PC-9 (cell line): Measurements from ENCODE around the gene TMIGD2.

Experiments used
- EZH2 ChIP-seq: fragments of 200-600 bp; sonication (generic); IDR thresholded peaks from 2 replicates; pipeline ENCODE4 v1.8.0; 2017; ENCODE audit warnings: antibody characterized with exemption, low read depth
- TF ChIP-seq, protein P1 (sequence below): fragments of 200-600 bp; sonication (generic); conservative IDR thresholded peaks from 2 replicates; pipeline ENCODE4 v1.6.1; 2017; ENCODE audit warnings: mixed run types, antibody characterized with exemption, mild to moderate bottlenecking, moderate library complexity

DNA sequence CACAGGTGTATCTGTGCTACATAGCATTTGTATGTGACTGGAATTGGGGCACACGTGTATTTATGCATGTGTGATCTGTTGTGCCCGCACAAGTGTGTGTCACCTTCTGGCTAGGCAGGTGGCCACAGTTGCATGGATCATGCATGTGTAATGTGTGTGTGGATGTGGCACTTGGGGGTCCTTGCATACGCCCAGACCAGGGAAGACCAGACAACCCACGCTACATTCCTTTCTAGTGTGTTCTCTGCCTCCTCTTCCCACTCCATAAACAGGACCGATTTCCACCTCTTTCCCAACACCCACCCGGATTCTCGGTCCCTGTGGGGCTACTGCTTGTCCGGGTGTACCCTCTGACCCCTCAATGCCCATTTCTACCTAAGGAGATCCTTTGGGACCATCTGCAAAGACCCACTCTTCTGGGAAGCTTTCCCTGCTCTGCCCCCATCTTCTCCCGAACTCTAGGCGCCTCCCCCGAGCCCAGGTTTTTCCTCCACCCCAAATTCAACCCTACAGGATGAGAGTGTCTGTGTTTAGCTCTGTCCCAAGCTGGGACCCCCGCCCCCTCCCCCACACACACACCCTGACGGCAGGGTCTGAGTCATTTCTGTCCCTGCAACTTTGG, 24.1 kb upstream of the TMIGD2 start:
- TF ChIP-seq, protein P1, sequence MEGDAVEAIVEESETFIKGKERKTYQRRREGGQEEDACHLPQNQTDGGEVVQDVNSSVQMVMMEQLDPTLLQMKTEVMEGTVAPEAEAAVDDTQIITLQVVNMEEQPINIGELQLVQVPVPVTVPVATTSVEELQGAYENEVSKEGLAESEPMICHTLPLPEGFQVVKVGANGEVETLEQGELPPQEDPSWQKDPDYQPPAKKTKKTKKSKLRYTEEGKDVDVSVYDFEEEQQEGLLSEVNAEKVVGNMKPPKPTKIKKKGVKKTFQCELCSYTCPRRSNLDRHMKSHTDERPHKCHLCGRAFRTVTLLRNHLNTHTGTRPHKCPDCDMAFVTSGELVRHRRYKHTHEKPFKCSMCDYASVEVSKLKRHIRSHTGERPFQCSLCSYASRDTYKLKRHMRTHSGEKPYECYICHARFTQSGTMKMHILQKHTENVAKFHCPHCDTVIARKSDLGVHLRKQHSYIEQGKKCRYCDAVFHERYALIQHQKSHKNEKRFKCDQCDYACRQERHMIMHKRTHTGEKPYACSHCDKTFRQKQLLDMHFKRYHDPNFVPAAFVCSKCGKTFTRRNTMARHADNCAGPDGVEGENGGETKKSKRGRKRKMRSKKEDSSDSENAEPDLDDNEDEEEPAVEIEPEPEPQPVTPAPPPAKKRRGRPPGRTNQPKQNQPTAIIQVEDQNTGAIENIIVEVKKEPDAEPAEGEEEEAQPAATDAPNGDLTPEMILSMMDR = no peak
- TF ChIP-seq EZH2 = no peak
